GM04503 (cell line): ENCODE data around the gene SNRPD3.

Experiments used
- DNase-seq: peaks from one replicate; pipeline ENCODE4 v3.0.0-alpha.2; 2012; ENCODE audit warnings: low read depth

The SNRPD3 gene

GRCh38 chr22:24571266-24571665 is 15.5 kb downstream of the SNRPD3 start:
- DNase-seq: no peak

GRCh38 chr22:24576778-24577177 is 21.0 kb downstream of the SNRPD3 start:
- no peak for DNase-seq

- DNase-seq: peak; percentile 55
Observed at GRCh38 chr22:24578355-24579257, 22.8 kb downstream of the SNRPD3 start.

GRCh38 chr22:24579258-24579601 is 23.4 kb downstream of the SNRPD3 start:
- DNase-seq: no peak

GRCh38 chr22:24580276-24580675 is 24.5 kb downstream of the SNRPD3 start:
- DNase-seq: peak; percentile 79

- no peak for DNase-seq
Observed at GRCh38 chr22:24582056-24582814, 26.4 kb downstream of the SNRPD3 start.

GRCh38 chr22:24583221-24584165 is 27.7 kb downstream of the SNRPD3 start:
- no peak for DNase-seq

- DNase-seq: no peak
Observed at GRCh38 chr22:24584166-24584790, 28.5 kb downstream of the SNRPD3 start.

- no peak for DNase-seq
Observed at GRCh38 chr22:24584871-24585411, 29.1 kb downstream of the SNRPD3 start.

GRCh38 chr22:24585461-24585860 is 29.7 kb downstream of the SNRPD3 start:
- no peak for DNase-seq

- no peak for DNase-seq
Observed at GRCh38 chr22:24585927-24586546, 30.2 kb downstream of the SNRPD3 start.

- DNase-seq: no peak
Observed at GRCh38 chr22:24587251-24587650, 31.5 kb downstream of the SNRPD3 start.

GRCh38 chr22:24587948-24588347 is 32.1 kb downstream of the SNRPD3 start:
- no peak for DNase-seq

GRCh38 chr22:24588381-24588756 is 32.6 kb downstream of the SNRPD3 start:
- no peak for DNase-seq

- DNase-seq: no peak
Observed at GRCh38 chr22:24588757-24589481, 33.1 kb downstream of the SNRPD3 start.

- no peak for DNase-seq
Observed at GRCh38 chr22:24589518-24590030, 33.8 kb downstream of the SNRPD3 start.

- DNase-seq: no peak
Observed at GRCh38 chr22:24590596-24591173, 34.9 kb downstream of the SNRPD3 start.

GRCh38 chr22:24591286-24591830 is 35.6 kb downstream of the SNRPD3 start:
- no peak for DNase-seq
